Stimulated activated CD8-positive, alpha-beta memory T cell treated with anti-CD3 and anti-CD28 coated beads, Interleukin-12 subunit alpha, Interleukin-12 subunit beta, amount 100 ng/mL, for 24 hours (primary cell): ENCODE data around the gene RNF32.
"Not testable (repeated sequence)": the region's sequence is repeated elsewhere in the genome, so short reads cannot be mapped to it uniquely, and the experiment has no call there.

Experiments
- DNase-seq: peaks from one replicate; pipeline ENCODE4 v3.0.0-alpha.2; 2020; ENCODE audit errors: extremely low read depth

RNF32 gene

DNA sequence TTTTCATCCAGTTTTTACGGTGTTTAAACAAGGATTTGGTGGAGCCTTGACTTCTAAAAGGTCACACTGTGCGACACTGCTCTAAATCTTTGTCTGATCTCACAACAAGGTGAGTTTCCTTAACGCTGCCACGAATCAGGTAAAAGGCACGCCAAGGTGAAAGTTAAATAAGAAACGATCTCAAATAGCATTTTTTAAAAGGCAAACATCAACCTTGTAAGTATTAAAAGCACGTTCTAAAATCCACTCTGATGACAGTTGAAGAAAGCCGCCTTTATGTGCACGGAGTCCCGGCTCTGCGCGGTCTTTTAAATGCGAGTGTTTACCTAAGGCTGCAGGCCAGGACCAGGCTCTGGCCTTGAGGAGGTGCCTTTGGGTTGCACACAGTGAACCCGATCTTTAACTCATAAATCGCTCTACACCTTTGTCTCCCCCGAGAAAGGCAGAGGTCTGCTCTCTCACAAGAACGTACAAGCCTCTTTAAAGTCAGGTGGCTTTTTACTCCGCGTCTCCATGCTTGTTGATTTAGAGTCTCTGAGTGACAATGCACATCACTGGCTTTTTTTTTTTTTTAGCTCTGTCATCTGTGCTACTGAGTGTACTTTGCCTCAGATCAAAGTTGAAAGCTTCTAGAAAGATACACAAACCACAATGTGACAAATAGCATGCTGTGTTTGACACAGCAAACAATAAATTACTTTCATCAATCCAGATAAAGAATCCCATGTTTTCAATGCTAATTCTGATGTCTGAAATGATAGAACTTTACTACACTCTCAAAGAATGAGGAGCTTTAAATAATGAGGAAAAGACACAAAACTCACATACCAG is 25.9 kb upstream of the RNF32 start:
- DNase-seq: no peak

DNA sequence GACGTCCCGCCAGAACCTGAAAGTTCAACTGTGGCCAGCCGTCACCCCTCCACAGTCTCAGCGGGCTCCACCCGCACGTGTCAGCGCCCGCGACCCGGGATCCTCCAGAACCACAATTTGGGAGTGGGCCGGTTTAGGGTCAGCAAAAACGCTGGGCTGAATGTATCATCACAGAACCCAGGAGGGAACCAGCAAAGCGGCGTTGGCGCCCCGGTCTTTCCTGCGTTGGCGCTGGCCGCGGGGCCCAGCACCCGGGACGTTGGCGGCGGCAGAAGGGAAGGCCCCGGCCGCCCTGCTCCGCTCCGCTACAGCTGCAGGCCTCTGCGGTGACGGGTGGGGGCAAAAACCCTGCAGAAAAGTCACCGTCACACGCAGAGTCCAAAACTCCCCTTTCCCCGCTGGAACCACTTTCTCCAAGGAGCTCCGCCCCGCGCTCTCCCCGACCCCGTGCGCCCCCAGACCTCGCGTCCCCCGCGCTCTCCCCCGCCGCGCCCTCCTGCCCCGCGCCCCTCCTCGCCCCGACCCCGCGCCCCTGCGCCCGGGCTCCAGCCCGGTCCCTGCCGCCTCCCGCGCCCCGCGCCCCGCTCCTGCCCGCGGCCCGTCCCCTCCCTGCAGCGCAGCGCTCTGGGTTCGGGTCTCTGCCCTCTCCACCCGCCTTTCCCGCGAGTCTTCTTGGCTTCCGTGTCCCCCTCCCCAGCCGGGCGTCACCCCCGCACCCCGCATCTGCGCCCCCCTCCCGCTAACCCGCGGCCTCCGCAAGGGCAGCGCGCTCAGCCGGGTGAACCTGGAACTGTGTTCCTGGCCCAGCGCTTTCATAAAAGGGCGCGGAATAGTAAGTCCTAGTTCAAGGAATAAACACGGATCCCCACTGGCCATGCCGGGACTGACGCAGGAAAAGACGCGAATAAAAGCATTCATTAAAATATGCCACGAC is 24.0 kb upstream of the RNF32 start:
- no peak for DNase-seq

DNA sequence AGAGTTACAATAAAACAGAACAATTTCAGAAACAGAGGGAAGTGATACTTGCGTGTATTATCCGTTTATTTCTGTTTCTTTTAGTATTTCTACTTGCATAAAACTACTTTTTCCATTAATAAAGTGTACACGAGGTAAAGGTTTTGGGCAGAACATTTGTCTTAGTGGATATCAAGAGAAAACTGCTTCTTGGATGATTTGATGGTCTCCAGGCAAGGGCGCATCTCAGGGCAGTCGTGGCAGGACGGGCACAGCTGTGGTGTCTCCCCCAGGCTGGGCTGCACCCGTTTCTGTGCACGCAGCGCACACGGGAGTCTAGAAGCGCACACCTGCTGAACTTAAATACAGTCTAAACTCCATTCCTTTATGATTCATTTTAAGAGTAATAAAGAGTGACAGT is 23.4 kb upstream of the RNF32 start:
- DNase-seq: no peak

DNA sequence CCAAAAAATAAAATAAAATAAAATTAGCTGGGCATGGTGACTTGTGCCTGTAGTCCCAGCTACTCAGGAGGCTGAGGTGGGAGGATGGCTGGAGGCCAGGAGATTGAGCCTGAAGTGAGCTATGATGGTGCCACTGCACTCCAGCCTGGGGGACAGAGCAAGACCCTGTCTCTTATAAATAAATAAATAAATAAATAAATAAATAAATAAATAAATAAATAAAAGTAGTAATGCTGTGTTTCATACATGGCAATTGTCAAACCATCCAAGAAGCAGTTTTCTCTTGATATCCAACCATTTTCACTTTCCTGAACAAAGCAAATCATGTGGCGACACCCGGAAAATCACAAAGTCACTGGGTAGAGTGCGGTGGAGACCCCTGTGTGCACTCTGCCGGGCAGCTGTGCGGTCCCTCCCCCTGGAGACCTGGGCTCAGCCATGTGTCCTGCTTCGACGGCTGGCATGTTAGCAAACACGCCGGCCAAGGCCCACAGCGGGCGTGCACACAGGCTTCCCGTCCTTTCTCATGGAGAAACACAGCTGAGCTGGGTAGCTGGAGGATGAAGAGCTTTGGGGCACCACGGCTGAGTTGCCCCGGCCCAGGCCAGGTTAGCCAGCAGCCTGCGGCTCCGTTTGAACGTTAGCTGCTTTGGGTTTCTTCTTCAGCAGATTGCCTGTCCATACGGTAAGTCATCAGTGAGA is 22.3 kb upstream of the RNF32 start:
- DNase-seq: no peak

DNA sequence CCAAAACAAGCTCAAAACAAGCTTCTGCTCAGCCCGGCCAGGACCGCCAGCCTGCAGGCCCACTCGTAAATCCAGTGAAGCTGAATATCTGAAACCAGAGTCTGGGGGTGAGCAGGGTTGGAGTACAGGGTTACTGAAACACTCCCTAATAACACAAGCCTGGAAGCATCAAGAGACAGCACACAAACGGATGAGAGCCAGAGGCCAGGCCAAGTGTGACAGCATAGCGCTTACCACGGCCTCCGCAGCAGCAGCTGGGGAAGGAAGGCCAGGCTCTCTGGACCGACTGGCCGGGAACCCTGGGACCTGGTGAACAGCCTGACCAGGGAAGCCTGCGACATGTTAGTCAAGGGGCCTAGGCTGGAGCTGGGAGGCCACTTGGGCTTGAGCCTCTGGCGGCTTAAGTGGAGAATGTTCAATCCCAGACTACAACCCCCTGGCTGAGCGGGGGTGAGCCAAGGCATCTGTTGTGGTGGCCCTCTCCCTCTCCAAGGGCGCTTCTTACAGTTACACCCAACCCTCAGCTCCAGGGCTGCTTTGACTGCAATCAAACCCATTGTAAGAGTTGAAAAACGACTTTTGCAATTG is 21.7 kb upstream of the RNF32 start:
- DNase-seq: no peak

DNA sequence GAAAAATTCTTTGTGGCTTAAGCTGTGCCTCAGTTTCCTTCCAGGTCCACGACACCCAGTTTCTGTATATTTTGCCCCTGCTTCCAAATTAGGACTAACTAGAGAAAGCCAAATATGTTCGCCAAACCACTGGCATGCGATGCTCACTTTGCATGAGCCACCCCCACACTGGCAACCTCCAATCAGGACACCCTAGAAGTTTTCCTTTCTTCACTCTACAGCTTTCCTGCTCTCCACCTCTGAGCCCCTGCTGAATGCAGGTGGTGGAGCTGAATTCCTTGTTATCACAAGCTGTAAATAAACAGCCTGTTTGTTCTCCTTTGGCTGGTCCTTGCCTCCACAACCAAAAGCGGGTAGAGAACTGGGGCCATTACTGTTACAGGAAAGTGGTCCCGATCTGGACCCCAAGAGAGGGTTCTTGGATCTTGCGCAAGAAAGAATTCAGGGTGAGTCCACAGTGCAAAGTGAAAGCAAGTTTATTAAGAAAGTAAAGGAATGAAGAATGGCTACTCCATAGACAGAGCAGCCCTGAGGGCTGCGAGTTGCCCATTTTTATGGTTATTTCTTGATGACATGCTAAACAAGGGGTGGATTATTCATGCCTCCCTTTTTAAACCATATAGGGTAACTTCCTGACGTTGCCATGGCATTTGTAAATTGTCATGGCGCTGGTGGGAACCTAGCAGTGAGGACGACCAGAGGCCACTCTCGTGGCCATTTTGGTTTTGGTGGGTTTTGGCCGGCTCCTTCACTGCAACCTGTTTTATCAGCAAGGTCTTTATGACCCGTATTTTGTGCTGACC is 20.9 kb upstream of the RNF32 start:
- DNase-seq: not testable (repeated sequence)

DNA sequence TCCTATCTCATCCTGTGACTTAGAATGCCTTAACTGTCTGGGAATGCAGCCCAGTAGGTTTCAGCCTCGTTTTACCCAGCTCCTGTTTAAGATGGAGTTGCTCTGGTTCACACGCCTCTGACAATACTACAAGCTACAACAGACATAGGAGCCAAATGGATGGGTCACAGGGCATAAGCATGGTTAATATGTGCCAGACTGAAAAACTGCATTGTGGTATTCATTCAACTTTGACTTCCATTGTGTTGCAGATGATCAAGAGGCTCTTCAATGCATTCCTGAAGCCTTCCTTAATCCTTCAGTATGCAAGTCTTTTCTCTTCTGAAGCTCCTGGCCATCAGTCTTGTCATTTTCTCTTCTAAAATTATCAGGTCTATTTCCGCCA is 20.3 kb upstream of the RNF32 start:
- DNase-seq: no peak

DNA sequence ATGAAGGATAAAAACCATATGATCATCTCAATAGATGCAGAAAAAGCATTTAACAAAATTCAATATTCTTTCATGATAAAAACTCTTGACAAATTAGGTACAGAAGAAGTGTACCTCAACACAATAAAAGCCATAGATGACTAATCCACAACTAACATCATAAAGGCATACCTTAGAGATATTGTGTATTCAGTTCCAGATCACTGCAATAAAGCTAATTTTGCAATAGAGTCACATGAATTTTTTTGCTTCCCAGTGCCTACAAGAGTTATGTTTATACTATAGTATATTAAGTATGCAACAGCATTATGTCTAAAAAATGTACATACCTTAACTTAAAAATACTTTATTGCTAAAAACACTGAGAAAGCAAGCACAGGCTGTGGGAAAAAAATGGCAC is 18.9 kb upstream of the RNF32 start:
- no peak for DNase-seq

DNA sequence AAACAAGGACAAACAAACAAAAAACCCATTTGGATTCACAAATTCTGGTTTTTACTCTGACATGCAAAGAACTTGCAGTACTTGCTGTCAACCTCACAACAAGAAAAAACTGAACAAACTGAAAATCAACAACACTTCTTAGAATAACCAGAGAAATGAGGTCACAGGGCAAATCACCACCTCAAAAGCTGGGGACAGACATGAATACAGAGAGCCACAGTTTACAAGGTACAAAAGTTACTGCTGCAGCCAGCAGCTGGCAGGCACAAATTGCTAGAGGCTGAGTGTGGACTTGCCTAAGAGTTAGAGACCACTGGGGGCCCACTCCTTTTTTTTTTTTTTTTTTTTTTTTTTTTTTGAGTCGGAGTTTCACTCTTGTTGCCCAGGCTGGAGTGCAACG is 15.0 kb upstream of the RNF32 start:
- DNase-seq: no peak

DNA sequence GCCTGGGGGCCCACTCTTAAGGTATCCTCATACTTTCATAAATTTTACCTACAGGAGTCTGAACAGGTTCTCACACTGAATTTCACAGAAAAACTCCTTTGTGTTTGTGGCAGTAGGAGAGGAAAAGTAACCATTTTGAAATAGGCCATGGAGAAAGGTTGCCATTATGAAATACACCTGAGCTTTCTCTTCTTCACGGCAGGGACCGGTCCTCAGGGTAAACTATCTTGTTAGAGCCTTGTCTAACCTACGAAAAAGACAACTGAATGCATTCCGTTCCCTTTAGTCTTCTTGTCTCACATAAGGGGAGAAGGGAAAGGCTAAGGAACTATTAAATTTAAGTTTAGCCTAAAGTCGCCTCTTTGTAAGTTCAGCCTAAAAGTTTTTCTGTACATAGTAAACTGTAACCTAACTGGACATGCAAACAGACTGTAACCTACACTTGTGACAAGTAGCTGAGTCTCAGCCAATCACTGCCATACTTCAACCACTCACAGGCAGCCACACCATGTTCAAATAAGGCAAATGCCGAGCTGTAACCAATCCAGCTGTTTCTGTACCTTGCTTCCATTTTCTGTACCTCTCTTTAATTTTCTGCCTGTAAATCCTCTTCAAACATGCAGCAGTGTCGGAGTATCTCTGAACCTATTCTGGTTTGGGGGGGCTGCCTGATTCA is 14.2 kb upstream of the RNF32 start:
- no peak for DNase-seq

DNA sequence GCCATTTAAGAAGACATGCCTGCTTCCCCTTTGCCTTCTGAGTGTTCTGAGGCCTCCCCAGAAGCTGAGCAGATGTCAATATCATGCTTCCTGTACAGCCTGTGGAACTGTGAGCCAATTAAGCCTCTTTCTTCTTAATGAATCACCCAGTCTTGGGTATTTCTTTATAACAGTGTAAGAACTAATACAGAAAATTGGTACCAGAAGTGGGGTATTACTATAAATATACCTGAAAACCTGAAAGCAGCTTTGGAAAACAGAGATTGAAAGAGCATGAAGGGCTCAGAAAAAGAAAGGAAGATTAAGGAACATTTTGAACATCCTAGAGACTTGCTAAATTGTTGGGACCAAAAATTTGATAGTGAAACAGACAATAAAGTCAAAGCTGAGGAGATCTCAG is 12.0 kb upstream of the RNF32 start:
- DNase-seq: no peak

DNA sequence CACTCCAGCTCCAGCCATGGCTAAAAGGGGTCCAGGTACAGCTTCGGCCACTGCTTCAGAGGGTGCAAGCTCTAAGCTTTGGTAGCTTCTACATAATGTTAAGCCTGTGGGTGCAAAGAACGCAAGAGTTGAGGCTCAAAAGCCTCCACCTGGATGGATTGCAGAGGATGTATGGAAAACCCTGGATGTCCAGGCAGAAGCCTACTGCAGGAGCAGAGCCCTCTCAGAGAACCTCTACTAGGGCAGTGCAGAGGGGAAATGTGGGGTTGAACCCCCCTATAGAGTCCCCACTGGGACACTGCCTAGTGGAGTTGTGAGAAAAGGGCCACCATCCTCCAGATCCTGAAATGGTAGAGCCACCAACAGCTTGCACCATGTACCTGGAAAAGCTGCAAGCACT is 10.7 kb upstream of the RNF32 start:
- no peak for DNase-seq

DNA sequence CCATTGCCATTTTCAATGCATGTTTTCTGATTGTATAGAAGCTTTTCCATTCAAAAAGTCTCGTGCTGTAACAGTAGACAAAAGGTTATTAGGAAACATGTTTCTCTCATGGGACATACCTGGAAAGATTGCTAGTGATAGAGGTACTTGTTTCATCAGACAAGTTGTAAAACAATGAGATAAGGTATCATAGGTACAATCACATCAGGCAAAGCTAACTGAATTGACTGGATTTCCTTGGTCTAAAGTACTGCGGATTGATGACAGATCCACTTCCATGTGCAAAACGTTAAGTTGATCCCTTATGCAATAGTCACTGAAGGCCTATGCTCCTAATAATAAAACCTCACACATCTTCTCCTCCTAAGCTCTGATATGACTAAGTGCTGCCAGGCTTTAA is 6.5 kb upstream of the RNF32 start:
- no peak for DNase-seq

DNA sequence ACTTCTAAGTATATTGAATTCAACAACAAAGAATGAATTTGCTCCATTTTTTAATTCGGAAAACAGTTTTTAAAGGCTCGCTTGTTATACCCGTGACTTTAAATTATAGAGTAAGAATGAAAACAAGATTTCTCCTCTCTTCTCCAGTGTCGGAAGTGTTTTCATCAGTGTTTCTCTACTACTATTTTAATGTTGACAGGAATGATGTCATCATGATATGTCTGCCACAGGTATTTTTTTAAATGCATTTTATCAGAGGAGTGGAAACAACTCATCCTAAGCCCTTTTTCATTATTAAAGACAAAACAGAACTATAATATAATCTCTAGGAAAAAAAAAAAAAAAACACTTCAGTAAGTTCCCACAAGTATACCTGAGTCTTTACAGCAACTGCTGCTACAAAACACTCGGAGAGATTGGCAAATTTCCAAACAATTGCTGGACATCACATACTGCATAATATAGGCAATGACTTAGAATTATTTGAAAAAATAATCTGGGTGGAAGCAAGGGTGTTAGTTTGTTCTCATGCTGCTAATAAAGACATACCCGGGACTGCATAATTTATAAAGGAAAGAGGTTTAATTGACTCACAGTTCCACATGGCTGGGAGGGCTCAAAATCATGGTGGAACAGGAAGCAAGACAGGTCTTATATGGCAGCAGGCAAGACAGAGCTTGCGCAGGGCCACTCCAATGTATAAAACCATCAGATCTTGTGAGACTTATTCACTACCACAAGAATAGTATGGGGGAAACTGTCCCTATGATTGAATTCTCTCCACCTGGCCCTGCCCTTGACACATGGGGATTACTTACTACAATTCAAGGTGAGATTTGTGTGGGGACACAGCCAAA is 4.8 kb upstream of the RNF32 start:
- no peak for DNase-seq

DNA sequence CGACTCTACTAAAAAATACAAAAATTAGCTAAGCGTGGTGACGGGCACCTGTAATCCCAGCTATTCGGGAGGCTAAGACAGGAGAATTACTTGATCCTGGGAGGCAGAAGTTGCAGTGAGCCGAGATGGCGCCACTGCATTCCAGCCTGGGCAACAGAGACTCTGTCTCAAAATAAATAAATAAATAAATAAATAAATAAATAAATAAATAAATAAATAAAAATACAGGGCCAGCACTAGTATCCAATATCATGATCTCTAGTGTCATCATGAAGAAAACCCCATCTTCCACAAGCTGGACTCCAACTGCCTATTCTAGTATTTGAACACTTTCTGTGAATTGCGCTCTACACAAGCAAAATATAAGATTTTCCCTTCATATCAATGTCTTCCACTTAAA is 3.5 kb upstream of the RNF32 start:
- DNase-seq: not testable (repeated sequence)

DNA sequence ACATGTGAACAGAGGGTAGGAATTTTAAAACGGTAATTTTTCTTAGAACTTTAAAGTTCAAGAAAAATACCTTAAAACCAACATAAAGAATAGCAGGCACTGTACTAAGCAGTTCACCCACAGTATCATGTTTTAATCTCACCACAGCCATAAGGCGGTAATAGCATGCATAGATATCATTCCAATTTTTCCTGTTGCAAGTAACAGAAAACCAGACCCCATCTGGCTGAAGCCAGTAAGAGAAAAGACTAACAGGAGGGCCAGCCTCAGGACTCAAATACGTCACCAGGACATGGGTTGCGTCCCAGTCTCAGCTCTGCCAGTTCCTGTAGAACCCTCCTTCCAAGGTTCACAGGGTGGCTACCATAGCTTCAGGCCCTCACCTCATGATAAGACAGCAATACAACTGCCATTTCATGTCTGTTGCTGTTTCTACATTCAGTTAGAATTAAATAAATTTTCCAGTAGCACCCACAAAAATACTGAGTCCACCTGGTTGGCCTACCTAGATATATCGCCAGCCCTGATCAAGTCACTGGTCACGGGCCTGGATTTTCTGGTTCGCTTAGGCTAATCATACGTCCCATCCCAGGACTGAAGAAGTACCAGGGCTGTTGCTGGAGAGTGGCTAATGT is 2.0 kb upstream of the RNF32 start:
- no peak for DNase-seq

DNA sequence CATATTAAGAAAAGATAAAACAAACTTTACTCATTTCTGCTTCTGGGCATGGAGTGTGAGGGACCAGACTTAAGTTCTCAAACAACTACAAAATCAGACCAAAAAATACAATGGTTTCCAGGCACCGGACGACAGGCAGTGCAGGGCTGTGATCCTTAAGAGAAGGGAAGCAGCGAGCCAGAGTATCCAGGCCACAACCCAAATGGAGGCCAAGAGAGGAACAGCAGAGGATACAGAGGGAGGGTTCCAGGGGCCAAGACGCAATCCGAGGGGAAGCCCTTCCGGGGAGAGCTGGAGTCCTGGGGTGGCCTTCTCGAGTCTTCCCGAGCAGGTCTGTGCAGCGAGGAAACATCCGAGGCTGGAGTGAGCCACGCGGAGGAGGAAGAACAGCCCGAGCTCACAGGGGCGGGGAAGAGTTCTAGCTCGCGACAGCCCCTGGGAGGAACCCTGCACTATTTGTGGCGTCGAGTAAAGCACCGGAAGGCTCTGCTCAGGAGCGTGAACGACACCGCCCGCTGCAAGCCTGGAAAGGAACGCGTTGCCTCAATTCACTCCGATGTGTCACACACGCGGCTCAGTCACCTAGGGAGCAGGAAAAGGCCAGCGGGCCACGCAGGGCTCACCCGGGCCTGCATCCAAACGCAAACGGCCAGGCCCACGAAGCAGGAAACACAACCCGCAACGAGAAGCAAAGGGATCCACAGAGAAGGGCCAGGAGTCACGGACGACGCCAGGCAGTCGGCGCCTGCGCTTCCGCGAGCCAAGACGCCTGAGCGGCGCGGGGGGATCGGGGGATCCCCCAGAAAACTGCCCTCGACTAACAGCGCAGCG is 933 bp upstream of the RNF32 start:
- no peak for DNase-seq

DNA sequence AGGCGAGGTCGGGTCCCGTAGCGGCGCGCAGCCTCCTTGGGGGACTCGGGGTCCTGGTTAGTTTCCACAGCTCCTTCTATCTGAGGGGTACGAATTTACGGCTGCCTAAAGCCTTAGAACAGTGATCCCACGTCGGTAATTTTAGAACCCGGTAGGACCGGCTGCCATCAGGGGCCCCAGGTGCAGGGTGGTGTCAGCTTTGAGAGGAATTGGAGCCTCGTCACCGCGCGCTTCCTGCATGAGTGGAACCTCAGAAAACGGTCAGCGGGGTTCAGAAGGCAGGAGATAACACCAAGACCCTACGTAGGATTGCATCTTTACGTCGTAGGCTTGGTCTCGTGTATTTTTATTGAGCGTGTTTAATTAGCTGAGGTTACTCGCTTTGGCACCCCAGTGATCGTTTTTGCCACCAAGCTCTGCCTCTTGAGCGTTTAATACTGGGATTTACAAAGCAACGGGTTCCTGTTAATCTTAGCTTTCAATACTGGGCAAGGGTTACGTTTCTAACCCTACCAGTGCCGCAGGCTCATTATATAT is 443 bp downstream of the RNF32 start:
- DNase-seq: no peak
